Activated naive CD4-positive, alpha-beta T cell (primary cell): ENCODE results near the gene EXOC6.

Experiments used
- DNase-seq, 4 experiments: peaks; one replicate each; lab custom pipeline; 2025; lab: John Stamatoyannopoulos, UW

The EXOC6 gene

DNA sequence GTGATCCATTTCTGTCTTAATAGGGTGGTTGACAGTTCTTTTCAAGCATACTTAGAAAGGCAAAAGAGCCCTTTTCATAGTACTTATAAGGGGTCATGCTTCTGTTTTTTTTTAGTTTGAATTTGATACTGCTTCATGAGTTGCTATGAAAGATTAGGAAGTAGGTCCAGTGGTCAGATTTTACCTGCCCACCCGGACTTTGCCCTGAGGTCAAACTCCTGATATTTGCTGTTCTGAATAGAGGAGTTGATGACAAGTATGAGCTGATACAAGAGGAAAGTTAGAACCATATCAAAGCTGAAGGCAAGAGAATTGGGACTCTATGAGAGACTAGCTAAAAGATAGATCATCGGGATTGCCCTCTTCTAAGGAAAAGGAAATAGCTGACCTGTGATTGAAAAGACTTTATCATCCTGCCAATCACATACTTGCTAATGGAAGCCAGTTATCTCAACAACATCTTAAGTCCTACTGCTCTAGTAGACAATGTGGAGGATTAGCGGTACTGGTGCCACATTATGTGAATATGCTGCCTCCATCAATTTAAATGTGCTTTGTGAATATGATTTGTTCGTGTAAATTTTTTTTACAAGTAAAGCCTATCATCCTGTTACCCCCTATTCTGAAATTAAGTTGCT, 174.8 kb downstream of the EXOC6 start:
- DNase-seq = no peak

- no peak for DNase-seq
Measured at GRCh38 chr10:93026072-93026471, 177.8 kb downstream of the EXOC6 start.

- no peak for DNase-seq
Measured at GRCh38 chr10:93027508-93027907, 179.2 kb downstream of the EXOC6 start.

DNA sequence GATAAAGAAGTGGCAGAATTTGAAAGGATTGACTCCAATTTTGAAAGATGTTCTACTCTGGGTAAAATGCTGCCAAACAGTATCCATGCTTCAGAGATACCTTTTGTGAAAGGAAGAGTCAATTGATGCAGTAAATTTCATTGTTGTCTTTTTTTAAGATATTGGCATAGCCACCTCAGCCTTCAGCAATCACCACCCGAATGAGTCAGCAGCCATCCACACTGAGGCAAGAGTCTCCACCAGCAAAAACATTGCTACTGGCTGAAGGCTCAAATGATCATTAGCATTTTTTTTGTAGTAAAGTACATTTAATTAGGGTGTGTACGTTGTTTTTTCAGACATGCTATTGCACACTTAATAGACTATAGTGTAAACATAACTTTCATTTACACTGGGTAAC, 180.6 kb downstream of the EXOC6 start:
- DNase-seq = no peak

GRCh38 chr10:93030409-93030808, 182.1 kb downstream of the EXOC6 start:
- DNase-seq = no peak

DNA sequence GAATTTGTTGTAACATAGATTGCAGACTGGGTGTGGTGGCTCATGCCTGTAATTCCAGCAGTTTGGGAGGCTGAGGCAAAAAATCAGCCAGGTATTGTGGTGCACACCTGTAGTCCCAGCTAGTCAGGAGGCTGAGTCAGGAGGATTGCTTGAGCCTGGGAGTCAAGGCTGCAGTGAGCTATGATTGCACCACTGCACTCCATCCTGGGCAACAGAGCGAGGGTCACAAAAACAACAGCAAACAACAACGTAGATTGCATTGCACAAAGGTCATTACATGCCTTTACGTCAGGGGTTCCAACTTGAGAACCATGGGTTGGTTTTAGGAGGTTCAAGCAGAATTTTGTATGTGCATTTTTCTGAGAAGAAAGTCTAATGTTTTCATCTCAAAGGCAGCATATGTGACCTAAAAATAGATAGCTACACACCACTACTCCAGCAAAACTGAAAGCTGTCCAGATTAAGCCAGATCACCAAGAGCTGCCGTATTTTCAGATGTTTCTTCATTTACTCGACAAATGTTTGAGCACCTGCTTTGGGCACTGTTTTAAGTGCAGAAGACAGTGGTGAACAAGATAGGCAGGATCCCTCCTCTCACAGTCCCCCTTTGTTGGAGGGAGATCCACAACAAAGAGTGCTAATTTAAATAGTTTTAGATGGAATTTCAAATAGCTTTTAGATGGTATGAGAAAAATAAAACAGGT, 183.9 kb downstream of the EXOC6 start:
- no peak for DNase-seq

DNA sequence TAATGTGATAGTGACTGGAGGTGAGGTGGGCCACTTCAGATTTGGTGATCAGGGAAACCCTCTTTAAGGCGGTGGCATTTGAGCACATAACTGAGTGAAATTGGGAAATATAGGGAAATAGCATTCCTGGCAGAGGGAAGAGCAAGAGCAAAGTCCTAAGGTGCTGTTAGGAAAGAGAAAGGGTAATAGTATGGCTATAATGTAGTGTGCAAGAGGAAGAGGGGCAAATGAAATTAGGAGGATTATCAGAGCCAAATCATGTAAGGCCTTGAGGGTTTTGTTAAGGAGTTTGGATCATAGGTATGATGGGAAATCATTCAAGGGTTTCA, 184.5 kb downstream of the EXOC6 start:
- no peak for DNase-seq

- DNase-seq = no peak
Measured at GRCh38 chr10:93034426-93034825, 186.1 kb downstream of the EXOC6 start.

- no peak for DNase-seq
Measured at GRCh38 chr10:93039110-93039509, 190.8 kb downstream of the EXOC6 start.

GRCh38 chr10:93039721-93040120, 191.4 kb downstream of the EXOC6 start:
- DNase-seq = no peak

DNA sequence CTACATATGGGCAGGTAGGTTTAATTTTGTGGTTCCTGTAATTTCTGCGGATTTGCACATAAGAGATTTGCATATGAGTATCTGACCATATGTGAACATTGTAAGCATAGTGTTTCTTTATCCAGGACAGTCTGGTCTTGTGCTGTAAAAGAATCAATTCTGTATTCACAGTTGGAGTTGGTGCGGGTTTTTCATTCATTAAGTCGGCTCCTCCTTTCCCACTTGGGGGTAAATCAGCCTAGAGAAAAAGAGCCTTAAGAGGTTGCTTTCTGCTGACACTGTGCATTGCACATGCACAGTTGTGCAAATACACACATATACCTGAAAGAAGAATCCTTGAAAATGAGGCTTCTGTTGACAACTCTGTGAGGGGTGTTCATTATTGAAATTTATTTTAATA, 206.2 kb downstream of the EXOC6 start:
- DNase-seq = no peak

DNA sequence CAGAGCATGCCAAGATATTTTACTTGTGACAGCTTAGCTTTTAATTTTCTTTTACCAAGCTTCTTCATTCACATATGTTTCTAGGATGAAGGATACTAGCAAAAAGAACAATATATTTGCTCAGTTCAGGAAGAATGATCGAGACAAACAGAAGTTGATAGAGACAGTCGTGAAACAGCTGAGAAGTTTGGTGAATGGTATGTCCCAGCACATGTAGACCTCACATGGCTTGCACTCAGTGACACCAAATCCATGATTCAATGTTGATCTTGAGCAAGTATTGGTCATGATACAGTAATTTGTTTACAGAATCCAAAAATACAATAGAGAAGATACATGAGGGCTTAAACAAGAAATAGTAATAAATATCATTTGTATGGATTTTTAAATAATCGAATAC, 209.8 kb downstream of the EXOC6 start:
- no peak for DNase-seq

GRCh38 chr10:93059975-93060886, 211.9 kb downstream of the EXOC6 start, which contains the start of gene CYP26C1:
Gene CYP26C1, plus strand, starts transcription at chr10:93060798. Its CDS starts 466 bp downstream, at chr10:93061264.
- no peak for DNase-seq

DNA sequence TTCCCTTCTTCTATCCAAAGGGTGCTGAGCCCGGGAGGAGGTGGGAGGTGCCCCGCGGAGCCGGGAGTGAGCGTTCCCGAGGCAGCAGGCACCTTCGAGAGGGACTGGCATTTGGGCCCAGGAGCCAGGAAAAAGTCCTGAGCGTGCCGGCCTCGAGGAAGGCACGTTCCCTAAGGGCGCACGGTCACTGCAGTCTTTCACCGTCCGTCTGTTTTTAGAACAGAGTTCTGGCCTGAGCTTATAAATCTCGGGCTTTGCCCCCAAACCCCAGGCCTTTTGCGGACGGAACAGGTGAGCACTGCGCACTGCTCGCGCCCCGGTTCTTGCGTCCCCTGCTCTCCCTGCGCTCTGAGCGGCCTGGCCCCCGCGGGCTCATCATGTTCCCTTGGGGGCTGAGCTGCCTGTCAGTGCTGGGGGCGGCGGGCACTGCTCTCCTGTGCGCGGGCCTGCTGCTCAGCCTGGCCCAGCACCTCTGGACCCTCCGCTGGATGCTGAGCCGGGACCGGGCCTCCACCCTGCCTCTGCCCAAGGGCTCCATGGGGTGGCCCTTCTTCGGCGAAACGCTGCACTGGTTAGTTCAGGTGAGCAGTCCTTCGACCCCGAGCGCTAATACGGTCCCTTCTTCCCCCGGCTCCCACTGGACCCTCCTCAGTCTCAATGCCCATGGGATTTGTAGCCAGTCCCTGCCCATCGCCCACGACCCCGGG, 212.7 kb downstream of the EXOC6 start:
- no peak for DNase-seq

GRCh38 chr10:93061594-93062513, 213.5 kb downstream of the EXOC6 start:
- DNase-seq = no peak

DNA sequence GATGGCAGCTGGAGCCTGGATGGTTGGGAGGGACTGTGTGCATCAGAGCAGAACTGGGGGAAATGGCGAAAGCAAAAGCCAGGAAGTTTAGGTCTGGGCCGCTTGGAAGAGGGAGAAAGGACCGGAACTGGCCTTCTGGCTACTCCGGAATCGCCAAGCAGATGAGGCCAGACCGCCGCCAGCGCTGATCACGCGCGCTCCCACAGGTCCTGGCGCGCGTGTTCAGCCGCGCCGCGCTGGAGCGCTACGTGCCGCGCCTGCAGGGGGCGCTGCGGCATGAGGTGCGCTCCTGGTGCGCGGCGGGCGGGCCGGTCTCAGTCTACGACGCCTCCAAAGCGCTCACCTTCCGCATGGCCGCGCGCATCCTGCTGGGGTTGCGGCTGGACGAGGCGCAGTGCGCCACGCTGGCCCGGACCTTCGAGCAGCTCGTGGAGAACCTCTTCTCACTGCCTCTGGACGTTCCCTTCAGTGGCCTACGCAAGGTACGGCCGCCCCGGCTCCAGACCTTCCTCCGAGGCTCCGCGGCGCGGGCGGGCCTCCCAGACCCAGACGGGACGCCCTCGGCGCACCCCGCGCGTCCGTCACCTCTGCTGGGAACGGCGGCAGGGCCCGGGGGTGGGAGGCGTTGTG, 214.3 kb downstream of the EXOC6 start:
- DNase-seq = no peak

DNA sequence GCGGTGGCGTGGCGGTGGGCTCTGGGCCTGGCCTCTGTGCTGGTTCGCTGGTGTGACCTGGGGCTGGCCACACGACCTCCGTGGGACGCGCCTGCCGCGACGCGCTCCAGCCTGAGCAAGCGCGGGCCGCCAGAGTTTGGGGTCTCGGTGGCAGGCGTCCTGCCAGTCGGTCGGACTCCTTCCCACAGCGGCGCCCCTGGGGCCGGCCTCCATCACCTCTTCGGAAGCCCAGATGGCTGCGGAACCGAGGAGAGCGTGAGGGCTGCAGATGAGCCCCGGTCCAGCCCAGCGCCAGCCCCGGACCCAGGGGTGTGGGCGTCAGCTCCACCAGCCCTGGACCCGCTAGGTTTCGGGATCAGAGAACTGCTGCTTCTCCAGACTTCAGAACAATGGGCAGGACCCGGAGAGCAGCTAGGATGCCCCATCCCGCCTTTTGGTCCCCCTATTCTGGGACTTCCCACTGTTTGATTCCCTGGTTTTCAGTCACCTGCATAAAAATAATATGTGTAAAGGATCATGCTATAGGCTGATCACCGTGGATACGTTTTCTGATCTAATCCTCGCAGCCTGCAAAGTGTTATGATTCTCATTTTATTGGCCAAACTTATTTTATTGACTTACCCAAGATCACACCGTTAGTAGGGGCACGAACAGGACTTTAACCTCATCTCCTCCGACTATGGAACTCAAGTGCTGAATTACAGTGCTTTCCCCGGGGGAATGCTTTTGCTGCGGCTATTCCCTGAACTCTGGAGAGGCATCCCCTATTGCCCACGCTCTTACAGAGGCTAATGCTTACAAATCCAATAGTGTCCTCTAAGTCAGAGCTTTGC, 215.0 kb downstream of the EXOC6 start:
- DNase-seq = no peak

DNA sequence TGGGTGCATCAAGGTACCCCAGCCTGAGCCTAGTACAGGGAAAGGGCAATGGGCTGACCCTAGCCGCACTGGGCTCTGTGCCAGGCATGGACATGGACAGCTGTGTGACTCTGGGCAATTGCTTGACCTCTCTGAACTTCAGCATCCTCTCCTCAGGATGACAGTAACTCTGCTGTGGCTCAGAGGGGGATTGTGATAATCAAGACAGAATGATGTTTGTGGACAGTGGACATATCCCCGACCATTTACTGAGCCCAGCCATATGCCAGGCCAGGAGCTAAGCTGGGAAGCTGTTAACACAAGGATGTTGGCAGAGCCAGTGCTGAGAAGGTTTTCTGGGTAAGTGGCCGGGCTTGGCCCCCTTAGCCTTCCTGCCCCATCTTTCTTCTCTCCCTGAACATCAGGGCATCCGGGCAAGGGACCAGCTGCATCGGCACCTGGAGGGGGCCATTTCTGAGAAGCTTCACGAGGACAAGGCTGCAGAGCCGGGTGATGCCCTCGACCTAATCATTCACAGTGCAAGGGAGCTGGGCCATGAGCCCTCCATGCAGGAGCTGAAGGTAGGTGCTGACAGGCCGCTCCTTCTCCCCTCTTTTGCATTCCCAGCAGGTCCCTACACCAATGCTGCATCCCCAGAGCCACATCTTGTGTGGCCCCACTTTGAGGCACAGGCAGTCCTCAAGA, 215.8 kb downstream of the EXOC6 start:
- DNase-seq = no peak
